Measurements from ENCODE around the gene TRIM26. TPM values are rescaled to one million over a fixed set of nuclear protein-coding genes. Genes with fewer than 3 reads are reported as not detected.

Gene TRIM26
- total RNA-seq, 2 donors from 2014 or later: 31.9 to 66.6 TPM

GRCh38 chr6:30185846-30186484 lies 27.2 kb downstream of the TRIM26 start:
- no peak overlapping the region for H3K4me3 ChIP-seq
- H3K9me3 ChIP-seq: no peaks in the 10 kb centered on the region
- H3K27ac ChIP-seq: no peak overlapping the region
- H3K4me1 ChIP-seq: no peaks in the 10 kb centered on the region
- ATAC-seq (no peak), DNase-seq (no peak)
- TF ChIP-seq CTCF (IDR thresholded peaks at IDR 0.05) (no peak), POLR2A (IDR thresholded peaks at IDR 0.05) (no peak)
- intact Hi-C loops (cut with DNase I): no loop called here
- no peaks in the 10 kb centered on the region for H3K27me3 ChIP-seq
- peaks cover 13 to 25% of the 10 kb centered on the region in 2 donors for H3K36me3 ChIP-seq (replicated peaks in 1 of 2; ENCODE audit: insufficient read depth in 1 of 2, low read depth in 2 of 2)
- 91 to 93% methylated on average over 18 to 20 of the region's 20 CpGs for WGBS, 2 donors

DNA sequence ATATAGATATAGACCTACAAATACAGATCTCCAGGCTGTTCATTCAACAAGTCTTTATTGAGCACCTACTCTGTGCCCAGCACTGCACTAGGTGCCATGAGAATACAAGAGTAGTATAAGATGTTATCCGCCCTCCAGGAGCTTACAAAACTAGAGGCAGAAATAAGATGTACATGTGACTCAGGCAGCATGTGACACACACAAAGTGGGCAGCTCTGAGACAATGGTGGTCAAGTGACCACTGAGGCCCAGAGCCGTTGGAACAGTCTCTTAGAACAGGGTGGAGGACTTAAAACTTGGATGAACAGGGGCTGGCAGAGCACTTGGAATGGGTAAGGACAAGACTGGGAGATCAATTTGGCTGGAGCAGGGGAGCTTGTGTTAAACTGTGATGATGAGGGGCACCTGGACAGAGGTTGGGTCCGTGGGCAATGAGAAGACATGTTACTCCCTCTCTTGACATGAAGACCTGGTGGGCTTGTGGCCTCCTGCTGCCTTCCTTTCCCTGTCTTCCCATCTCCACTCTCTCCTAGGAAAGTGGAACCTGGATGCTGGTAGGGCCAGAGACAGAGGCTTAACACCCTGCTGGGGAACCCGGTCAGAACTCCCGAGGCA lies 28.7 kb downstream of the TRIM26 start:
- no peak for ATAC-seq
- Histone ChIP-seq H3K4me3 (no peak overlapping the region), H3K36me3 (replicated peaks in 1 of 2; ENCODE audit: insufficient read depth in 1 of 2, low read depth in 2 of 2) (peaks cover 13 to 19% of the 10 kb centered on the region in 2 donors), H3K4me1 (no peaks in the 10 kb centered on the region), H3K27me3 (no peaks in the 10 kb centered on the region), H3K27ac (no peak overlapping the region), H3K9me3 (no peaks in the 10 kb centered on the region)
- intact Hi-C loops (cut with DNase I): no loop called here
- 88% methylated on average over 5 of the region's 5 CpGs for WGBS, 2 donors
- DNase-seq: no peak
- TF ChIP-seq CTCF (IDR thresholded peaks at IDR 0.05) (no peak), POLR2A (IDR thresholded peaks at IDR 0.05) (no peak)

- 61 to 72% methylated on average over 1 of the region's 1 CpG for WGBS, 2 donors
- peaks cover 0 to 1% of the 10 kb centered on the region in 2 donors for H3K36me3 ChIP-seq (replicated peaks in 1 of 2; ENCODE audit: insufficient read depth in 1 of 2, low read depth in 2 of 2)
- intact Hi-C loops (cut with DNase I): no loop called here
- DNase-seq: no peak
- ATAC-seq: no peak
- no peak overlapping the region for H3K27ac ChIP-seq
- no peaks in the 10 kb centered on the region for H3K4me1 ChIP-seq
- no peaks in the 10 kb centered on the region for H3K9me3 ChIP-seq
- TF ChIP-seq CTCF (IDR thresholded peaks at IDR 0.05): no peak
- no peak for TF ChIP-seq POLR2A (IDR thresholded peaks at IDR 0.05)
- no peak overlapping the region for H3K4me3 ChIP-seq
- H3K27me3 ChIP-seq: no peaks in the 10 kb centered on the region
Measured at GRCh38 chr6:30180145-30180544, 33.1 kb downstream of the TRIM26 start.

GRCh38 chr6:30178837-30179236 lies 34.4 kb downstream of the TRIM26 start:
- H3K27ac ChIP-seq: no peak overlapping the region
- H3K4me3 ChIP-seq: no peak overlapping the region
- intact Hi-C loops (cut with DNase I): no loop called here
- no peaks in the 10 kb centered on the region for H3K36me3 ChIP-seq (replicated peaks in 1 of 2; ENCODE audit: insufficient read depth in 1 of 2, low read depth in 2 of 2)
- no peak for ATAC-seq
- H3K27me3 ChIP-seq: no peaks in the 10 kb centered on the region
- H3K9me3 ChIP-seq: no peaks in the 10 kb centered on the region
- DNase-seq: no peak
- H3K4me1 ChIP-seq: no peaks in the 10 kb centered on the region
- WGBS, 2 donors: 60 to 82% methylated on average over 1 of the region's 1 CpG
- TF ChIP-seq POLR2A (IDR thresholded peaks at IDR 0.05): no peak
- TF ChIP-seq CTCF (IDR thresholded peaks at IDR 0.05): no peak

GRCh38 chr6:30175765-30176164 lies 37.4 kb downstream of the TRIM26 start:
- peaks cover 0 to 11% of the 10 kb centered on the region in 2 donors for H3K27me3 ChIP-seq
- H3K27ac ChIP-seq: no peak overlapping the region

More at GRCh38 chr6:30175765-30176164, 37.4 kb downstream of the TRIM26 start:
- WGBS, 2 donors: 73% methylated on average over 2 of the region's 2 CpGs
- Histone ChIP-seq H3K4me1 (peaks cover 4% of the 10 kb centered on the region), H3K4me3 (no peak overlapping the region), H3K36me3 (replicated peaks in 1 of 2; ENCODE audit: insufficient read depth in 1 of 2, low read depth in 2 of 2) (no peaks in the 10 kb centered on the region), H3K9me3 (no peaks in the 10 kb centered on the region)
- ATAC-seq (no peak), DNase-seq (no peak)
- TF ChIP-seq POLR2A (IDR thresholded peaks at IDR 0.05) (no peak), CTCF (IDR thresholded peaks at IDR 0.05) (no peak)
- intact Hi-C loops (cut with DNase I): no loop called here
